HG03520 (cell line): ENCODE results near the gene MEAK7.

Source experiments
- ATAC-seq: cut with Tn5 transposase; IDR thresholded peaks from one replicate; pipeline ENCODE4 v1.9.1; 2021; ENCODE audit warnings: mild to moderate bottlenecking, moderate library complexity; ENCODE audit not compliant: unreplicated experiment

The MEAK7 gene

DNA sequence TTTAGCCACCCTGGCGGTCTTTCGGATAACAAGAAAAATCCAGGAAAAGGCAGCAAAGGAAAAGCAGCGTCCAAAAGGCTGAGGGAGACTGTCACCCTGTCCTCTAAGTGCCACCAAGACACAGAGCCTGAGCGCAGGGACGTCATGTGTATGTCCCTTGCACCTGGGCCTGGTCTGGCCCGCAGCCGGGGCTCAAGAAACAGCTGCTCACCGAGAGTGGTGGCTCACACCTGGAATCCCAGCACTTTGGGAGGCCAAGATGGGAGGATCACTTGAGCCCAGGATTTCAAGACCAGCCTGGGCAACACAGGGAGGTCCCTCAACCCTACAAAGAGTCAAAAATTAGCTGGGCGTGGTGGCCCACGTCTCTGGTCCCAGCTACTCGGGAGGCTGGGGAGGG is 9.2 kb upstream of the MEAK7 start:
- ATAC-seq, result no peak

GRCh38 chr16:84513123-84513522 is 8.7 kb upstream of the MEAK7 start:
- ATAC-seq, result no peak

DNA sequence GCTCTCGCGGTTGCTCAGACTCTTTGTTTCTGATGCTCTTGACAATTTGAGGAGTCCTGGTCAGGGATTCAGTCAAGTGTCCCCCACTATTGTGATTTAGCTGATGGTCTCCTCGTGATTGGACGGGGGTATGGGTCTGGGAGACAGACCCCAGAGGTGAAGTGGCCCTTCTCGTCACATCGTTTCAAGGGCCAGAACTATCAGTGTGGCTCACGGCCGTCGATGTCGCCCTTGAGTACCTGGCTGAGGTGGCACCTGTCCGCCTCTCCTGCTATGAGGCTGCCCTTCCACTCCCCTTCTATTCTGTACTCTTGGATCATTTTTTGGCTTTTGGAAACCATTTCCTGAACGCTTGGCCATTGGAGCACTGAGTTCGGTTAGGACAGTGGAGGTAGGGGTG is 7.4 kb upstream of the MEAK7 start:
- no peak for ATAC-seq

DNA sequence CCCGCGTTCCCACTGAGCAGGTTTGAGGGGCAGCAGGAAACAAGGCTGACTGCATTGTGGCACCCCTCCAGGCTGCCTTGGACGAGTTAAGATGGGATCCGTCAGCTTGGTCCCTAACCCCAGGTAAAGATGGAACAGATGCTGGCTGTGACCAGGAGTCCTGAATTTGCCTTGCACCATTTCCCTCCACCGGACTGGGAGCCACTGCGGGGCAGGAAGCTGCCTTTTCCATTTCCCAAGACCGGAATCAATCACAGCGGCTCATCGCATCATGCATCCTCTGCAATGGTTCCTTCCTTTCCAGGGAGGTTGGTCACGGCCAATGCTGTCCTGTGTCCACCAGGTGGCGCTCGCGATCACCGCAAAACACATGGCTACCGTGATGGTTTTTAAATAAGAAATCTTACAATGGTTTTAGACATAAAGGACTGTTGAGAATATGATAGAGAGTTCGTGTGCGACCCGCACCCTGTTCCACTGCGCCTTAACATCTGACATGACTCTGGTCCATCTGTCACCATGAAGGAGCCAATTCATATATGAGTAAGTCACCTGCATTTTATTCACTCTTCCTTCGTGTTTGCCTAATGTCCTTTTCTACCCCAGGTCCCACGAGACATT is 6.8 kb upstream of the MEAK7 start:
- ATAC-seq, result no peak

DNA sequence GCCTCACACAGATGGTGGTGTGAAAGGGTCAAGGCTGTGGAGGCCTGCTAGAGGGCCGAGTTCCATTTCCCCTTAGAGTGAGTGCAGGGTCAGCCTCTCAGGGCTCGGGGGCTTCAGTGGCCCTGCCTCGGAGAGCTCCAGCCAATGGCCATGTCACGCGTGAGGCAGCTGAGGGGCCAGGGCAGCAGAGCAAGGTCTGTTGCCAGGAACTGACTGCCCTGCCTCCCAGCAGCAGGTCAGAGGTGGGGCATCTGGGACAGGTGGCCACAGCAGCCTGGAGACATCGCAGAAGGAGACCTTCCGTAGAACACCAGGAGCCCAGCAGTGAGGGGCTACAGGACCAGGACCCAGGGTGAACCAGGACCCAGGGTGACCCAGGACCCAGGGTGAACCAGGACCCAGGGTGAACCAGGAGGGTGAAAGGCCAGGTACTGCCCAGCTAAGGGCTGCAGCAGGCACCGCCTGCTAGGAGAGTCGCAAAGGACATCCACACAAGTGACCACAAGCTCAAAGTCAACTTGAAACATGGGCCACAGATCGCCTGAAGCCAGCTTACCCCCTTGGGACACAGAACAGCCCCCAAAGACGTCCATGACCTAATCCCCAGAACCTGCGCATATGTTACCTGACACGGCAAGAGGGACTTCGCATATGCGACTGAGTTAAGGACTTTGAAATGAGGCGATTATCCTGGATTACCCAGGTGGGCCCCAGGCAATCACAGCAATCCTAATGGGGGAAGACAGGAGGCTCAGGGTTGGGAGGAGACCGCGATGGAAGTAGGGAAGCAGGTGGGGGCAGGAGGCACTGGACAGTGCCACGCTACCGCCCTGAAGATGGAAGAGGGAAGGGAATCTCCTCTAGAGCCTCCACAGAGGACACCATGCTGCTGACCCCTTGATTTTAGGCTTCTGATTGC is 4.8 kb upstream of the MEAK7 start:
- ATAC-seq, result no peak

DNA sequence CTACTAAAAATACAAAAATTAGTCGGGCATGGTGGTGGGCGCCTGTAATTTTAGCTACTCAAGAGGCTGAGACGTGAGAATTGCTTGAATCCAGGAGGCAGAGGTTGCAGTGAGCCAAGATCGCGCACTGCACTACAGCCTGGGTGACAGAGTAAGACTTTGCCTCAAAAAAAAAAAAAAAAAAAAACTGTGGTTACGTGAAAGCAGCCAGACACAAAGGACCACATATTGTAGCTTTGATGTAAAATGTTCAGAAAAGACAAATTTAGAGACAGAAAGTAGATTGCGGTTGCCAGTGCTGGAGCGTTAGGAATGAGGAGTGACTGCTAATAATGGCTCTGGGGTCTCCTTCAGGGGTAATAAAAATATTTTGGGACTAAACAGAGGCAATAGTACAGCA is 4.0 kb upstream of the MEAK7 start:
- ATAC-seq, result no peak

DNA sequence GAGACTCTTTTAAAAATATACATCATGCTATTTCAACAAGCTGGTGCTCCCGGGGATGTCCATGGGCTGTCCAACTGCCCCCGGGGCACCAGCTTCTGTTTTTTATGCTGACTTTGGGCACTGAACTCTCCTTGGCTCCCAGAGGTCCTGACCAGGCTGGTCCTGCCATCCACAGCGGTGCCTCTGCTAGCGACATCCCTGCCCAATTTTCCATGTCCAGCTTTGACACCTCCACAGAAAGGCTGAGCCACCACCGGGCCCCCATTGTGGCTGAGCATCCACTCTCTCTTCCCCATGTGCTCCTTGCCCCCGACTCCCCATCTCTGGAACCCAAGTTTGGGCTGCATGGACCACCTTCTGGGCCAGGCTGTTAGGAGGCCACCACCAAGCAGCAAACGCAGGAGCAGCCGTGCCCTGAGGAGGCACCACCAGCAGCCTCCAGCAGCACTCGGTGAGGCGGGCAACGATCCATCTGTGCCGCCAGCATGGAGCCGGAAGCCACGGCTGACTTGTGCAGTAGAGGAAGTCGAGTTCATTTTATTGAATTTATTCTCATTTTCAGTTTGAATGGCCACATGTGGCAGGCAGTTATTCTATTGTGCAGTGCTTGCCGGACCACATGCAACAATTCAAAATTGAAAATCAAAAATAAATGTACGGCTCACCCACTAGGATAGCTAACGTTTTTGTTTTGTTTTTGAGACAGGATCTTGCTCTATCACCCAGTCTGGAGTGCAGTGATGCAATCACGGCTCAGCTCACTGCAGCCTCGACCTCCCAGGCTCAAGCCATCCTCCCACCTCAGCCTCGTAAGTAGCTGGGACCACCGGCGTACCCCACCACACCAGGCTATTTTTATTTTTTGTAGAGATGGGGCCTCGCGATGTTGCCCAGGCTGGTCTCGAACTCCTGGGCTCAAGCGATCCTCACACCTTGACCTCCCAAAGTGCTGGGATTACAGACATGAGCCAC is 2.8 kb upstream of the MEAK7 start:
- no peak for ATAC-seq

DNA sequence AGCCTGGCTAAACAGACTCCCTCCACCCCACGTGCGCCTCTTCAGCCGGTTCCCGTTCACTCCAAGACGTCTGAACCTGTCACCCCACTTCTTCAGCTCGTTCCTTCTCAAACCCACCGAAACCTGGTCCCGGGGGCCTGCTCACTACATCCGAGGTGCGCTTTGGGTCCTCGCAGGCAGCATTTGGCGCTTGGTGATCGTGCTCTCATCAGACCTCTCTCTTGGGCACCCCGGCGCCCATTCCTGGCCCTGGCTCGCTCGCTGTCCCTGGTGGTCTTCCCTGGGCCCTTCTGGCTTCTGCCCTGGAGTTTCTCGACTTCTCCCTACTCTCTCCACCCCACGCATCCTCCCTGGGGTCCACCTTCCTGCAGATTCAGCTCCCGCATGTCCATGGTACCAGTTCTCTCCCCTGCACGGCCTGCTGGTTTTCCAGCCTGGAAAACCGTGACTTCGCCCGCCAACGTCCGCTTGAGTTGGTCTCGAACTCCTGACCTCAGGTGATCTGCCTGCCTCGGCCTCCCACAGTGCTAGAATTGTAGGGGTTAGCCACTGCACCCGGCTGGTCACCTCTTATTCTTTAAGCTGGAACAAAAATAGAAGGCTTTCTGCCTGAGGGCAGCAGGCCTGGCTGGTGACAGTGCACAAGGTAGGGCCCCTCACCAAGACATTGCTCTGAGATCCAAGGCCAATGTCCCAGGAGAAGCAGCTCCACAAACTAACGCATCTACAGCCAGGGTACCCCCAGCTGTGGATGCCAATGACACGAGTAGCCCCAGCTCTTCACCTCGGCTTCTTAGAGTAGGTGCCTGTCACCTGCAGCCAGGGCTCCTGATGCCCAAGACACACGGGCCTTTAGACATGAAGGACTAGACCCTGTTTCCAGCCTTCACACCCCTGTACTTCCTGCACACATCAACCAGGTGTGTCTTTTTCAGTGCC is 1.1 kb upstream of the MEAK7 start:
- no peak for ATAC-seq

GRCh38 chr16:84503751-84504395 is 586 bp downstream of the MEAK7 start:
- no peak for ATAC-seq

GRCh38 chr16:84502581-84502980 is 1.9 kb downstream of the MEAK7 start:
- ATAC-seq, result no peak

- ATAC-seq, result no peak
Measured at GRCh38 chr16:84502075-84502474, 2.4 kb downstream of the MEAK7 start.

GRCh38 chr16:84501077-84501735 is 3.3 kb downstream of the MEAK7 start:
- no peak for ATAC-seq

GRCh38 chr16:84500531-84500930 is 3.9 kb downstream of the MEAK7 start:
- ATAC-seq, result no peak

GRCh38 chr16:84499638-84500037 is 4.8 kb downstream of the MEAK7 start:
- ATAC-seq, result no peak

DNA sequence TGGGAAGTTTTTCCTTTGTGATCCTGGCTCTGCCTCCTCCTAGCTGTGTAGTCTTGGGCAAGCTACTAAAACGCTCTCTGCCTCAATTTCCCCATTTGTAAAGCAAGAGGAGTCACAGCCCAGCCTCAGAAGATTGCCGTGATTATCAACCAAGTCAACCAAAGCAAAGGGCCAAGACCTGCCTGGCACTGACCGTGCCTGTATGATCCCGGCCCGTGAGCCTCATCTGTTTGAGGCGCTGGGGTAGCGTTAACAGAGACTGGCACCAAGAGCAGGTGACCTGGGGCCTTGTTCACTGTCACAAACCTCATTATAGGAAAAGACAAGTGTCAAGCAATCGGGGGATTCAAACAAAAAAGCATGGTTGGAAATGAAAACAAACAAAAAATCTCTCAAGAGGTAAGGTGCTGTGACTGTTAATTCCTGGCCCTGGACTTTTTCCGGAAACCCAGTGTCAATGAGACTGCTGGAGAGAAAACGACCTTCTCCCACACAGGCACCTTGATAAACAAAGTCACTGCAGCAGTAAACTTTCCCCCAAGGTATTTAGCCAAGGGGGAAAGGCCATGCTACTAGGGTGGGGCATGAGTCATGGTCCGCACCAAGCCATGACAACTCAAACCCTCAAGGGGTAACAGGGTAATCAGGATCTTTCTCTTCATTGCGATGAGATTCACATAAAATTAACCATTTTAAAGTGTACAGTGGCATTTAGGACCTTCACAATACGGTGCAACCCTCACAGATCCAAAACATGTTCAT is 5.4 kb downstream of the MEAK7 start:
- no peak for ATAC-seq

GRCh38 chr16:84498223-84498610 is 6.2 kb downstream of the MEAK7 start:
- no peak for ATAC-seq

DNA sequence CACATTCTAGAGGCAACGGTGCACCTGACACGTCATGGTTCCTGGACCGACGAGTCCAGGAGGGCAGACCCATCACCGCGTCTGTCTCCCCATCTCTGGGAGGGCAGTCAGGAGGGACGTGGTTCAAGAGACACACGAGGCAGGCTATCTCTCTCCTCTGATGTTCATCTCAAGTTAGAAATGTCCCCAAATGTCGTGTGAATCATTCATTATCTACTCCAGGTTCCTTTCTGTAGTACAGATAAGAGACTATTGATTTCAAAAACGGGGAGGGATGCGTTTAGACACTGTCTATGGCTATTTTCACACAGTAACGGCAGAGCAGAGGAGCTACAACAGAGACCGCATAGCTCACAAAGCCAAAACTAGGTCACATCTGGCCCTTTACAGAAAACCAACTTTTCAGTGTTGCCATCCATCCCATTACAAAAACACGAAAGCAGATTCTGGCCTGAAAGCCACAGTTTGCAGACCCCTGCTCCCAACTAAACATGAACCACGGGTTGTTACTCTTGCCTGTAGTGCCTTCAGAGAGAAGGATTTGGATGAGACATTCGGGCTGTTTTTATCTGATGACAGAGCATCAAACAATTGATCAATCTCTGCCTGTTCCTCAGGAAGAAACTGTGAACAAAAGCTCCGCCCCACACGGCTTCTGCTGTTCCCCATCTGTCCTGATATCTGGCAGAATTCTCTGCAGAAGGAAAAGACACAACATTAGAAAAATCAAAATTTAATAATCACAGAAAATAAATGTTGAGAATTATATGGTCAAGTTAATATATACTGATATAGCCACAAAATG is 6.8 kb downstream of the MEAK7 start:
- no peak for ATAC-seq

GRCh38 chr16:84496991-84497390 is 7.5 kb downstream of the MEAK7 start:
- no peak for ATAC-seq
